HCT116 (cell line): ENCODE data around the gene BMPER. TPM values are rescaled to one million over a fixed set of nuclear protein-coding genes. Genes with fewer than 3 reads are reported as not detected.

Source experiments
- ATAC-seq: fragments of 200-7000 bp; cut with Tn5 transposase; 2 replicates; pipeline ENCODE4 v1.9.1; 2020; ENCODE audit warnings: mild to moderate bottlenecking, moderate library complexity
- BruUV-seq: library from RNA; stranded (reverse); fragments of 400-500 nt; replicated peaks from 2 replicates; lab custom pipeline; 2021; lab: Mats Ljungman, UMichigan
- CTCF ChIA-PET: fragments of 300-600 bp; sonication (Branson Sonifier 250); formaldehyde crosslinking; loops from one replicate; lab custom pipeline; 2021; ENCODE audit warnings: antibody characterized with exemption; lab: Charles Lee
- POLR2A ChIA-PET: fragments of 300-600, 350-600 bp; sonication (Branson Sonifier 250); formaldehyde crosslinking; loops from one replicate; lab custom pipeline; 2021; ENCODE audit warnings: antibody characterized with exemption; lab: Charles Lee
- RAD21 ChIA-PET, 2 experiments: fragments of 300-600 bp; sonication (Branson Sonifier 250); formaldehyde crosslinking; loops; one replicate each; lab custom pipeline; 2023; ENCODE audit warnings: low total read pairs in 2 of 2; ENCODE audit not compliant: uncharacterized antibody in 2 of 2, unreplicated experiment in 2 of 2, low non-redundant PET in 1 of 2; lab: Charles Lee
- DNase-seq: peaks from one replicate; pipeline ENCODE4 v3.0.0-alpha.2; 2010; ENCODE audit warnings: low read depth, low spot score
- H2AFZ ChIP-seq: fragments of 200-600 bp; shearing (Covaris generic), sonication (generic); 2 replicates; pipeline ENCODE4 v1.6.1; 2017; ENCODE audit warnings: low read depth, mixed run types, mixed read lengths, antibody characterized with exemption, low read length; ENCODE audit not compliant: poor library complexity, severe bottlenecking
- H3K27ac ChIP-seq: 2 replicates; pipeline ENCODE4 v1.5.1; 2012; ENCODE audit warnings: low read depth, low read length
- H3K27me3 ChIP-seq: fragments of 200-600 bp; sonication (generic); 2 replicates; pipeline ENCODE4 v1.6.1; 2016; ENCODE audit warnings: mixed run types, low read length, mixed read lengths; ENCODE audit not compliant: insufficient read depth
- H3K36me3 ChIP-seq, 2 experiments: fragments of 200-500 bp in 1 of 2; fragments of 200-600 bp in 1 of 2; sonication (Bioruptor generic) in 1 of 2; sonication (generic) in 1 of 2; 2 replicates each; pipeline versions ENCODE4 v1.5.1 to v1.6.1; 2014 to 2016; ENCODE audit warnings: low read length in 2 of 2, inconsistent platforms in 1 of 2, mixed read lengths in 1 of 2, mixed run types in 1 of 2; ENCODE audit not compliant: insufficient read depth in 2 of 2, control insufficient read depth in 1 of 2
- H3K4me1 ChIP-seq, 2 experiments: fragments of 200-600 bp in 1 of 2; sonication (generic) in 1 of 2; 2 replicates each; pipeline versions ENCODE4 v1.5.1 to v1.6.1; 2012 to 2017; ENCODE audit warnings: low read length in 2 of 2, inconsistent platforms in 1 of 2, mild to moderate bottlenecking in 1 of 2, mixed read lengths in 1 of 2, mixed run types in 1 of 2, moderate library complexity in 1 of 2; ENCODE audit not compliant: insufficient read depth in 2 of 2, control insufficient read depth in 1 of 2
- H3K4me2 ChIP-seq: fragments of 200-600 bp; sonication (generic); 2 replicates; pipeline ENCODE4 v1.6.1; 2017; ENCODE audit warnings: mixed run types, low read length, mixed read lengths
- H3K4me3 ChIP-seq, 2 experiments: fragments of 200-600 bp in 1 of 2; sonication (generic) in 1 of 2; replicated peaks in 1 of 2; 2 replicates each; pipeline ENCODE4 v1.5.1; 2011 to 2016; ENCODE audit warnings: low read length in 2 of 2, control low read depth in 1 of 2, low read depth in 1 of 2, mild to moderate bottlenecking in 1 of 2, mixed read lengths in 1 of 2, mixed run types in 1 of 2
- H3K79me2 ChIP-seq: fragments of 200-600 bp; sonication (generic); 2 replicates; pipeline ENCODE4 v1.6.1; 2017; ENCODE audit warnings: mild to moderate bottlenecking, mixed run types, low read length, moderate library complexity, mixed read lengths; ENCODE audit not compliant: insufficient read depth
- H3K9ac ChIP-seq: fragments of 200-600 bp; sonication (generic); 2 replicates; pipeline ENCODE4 v1.6.1; 2016; ENCODE audit warnings: low read length, mixed read lengths
- H3K9me2 ChIP-seq: fragments of 200-600 bp; sonication (generic), shearing (Covaris generic); 2 replicates; pipeline ENCODE4 v1.6.1; 2017; ENCODE audit warnings: mixed run types, mild to moderate bottlenecking, moderate library complexity; ENCODE audit not compliant: insufficient read depth
- H3K9me3 ChIP-seq, 2 experiments: fragments of 200-500 bp in 1 of 2; fragments of 200-600 bp in 1 of 2; sonication (Bioruptor generic) in 1 of 2; sonication (generic) in 1 of 2; 2 replicates each; pipeline ENCODE4 v1.6.1; 2014 to 2017; ENCODE audit warnings: low read length in 2 of 2, mixed read lengths in 2 of 2, inconsistent platforms in 1 of 2, low read depth in 1 of 2, mild to moderate bottlenecking in 1 of 2, mixed run types in 1 of 2, moderate library complexity in 1 of 2; ENCODE audit not compliant: control insufficient read depth in 1 of 2, insufficient read depth in 1 of 2
- H4K20me1 ChIP-seq: fragments of 200-600 bp; sonication (generic), shearing (Covaris generic); 2 replicates; pipeline ENCODE4 v1.6.1; 2017; ENCODE audit warnings: mixed run types, mild to moderate bottlenecking, moderate library complexity; ENCODE audit not compliant: insufficient read depth
- CBX3 ChIP-seq: IDR thresholded peaks from 2 replicates; pipeline ENCODE4 v1.6.1; 2012; ENCODE audit warnings: low read depth
- CTCF ChIP-seq, 3 experiments: fragments of 200-600 bp in 1 of 3; sonication (generic) in 1 of 3; IDR thresholded peaks in 2 of 3; conservative IDR thresholded peaks in 1 of 3; 2 replicates each; pipeline ENCODE4 v1.5.1; 2012 to 2017; ENCODE audit warnings: low read depth in 2 of 3, low read length in 2 of 3, antibody characterized with exemption in 1 of 3, borderline replicate concordance in 1 of 3, control low read depth in 1 of 3, mild to moderate bottlenecking in 1 of 3, mixed read lengths in 1 of 3, mixed run types in 1 of 3, moderate library complexity in 1 of 3; ENCODE audit not compliant: insufficient read depth in 1 of 3
- ELF1 ChIP-seq: IDR thresholded peaks from 2 replicates; pipeline ENCODE4 v1.6.1; 2012; ENCODE audit warnings: low read depth, borderline replicate concordance
- EZH2 ChIP-seq: fragments of 200-600 bp; sonication (generic); IDR thresholded peaks from 2 replicates; pipeline ENCODE4 v1.6.1; 2017; ENCODE audit warnings: antibody characterized with exemption, mixed run types
- EZH2phosphoT487 ChIP-seq: fragments of 200-600 bp; IDR thresholded peaks from 2 replicates; pipeline ENCODE4 v1.6.1; 2018; ENCODE audit warnings: antibody characterized with exemption, borderline replicate concordance
- FOSL1 ChIP-seq: IDR thresholded peaks from 2 replicates; pipeline ENCODE4 v1.6.1; 2012; ENCODE audit warnings: low read depth
- JUND ChIP-seq: IDR thresholded peaks from 2 replicates; pipeline ENCODE4 v1.6.1; 2012
- POLR2A ChIP-seq: IDR thresholded peaks from 2 replicates; pipeline ENCODE4 v1.7.0; 2011; ENCODE audit warnings: borderline replicate concordance; ENCODE audit not compliant: insufficient read depth, insufficient read length; ENCODE audit errors: extremely low read depth
- POLR2AphosphoS5 ChIP-seq: IDR thresholded peaks from 2 replicates; pipeline ENCODE4 v1.6.1; 2011; ENCODE audit warnings: mild to moderate bottlenecking, low read depth, low read length, moderate library complexity
- REST ChIP-seq: IDR thresholded peaks from 2 replicates; pipeline ENCODE4 v1.6.1; 2012; ENCODE audit warnings: low read depth
- SRF ChIP-seq: IDR thresholded peaks from 2 replicates; pipeline ENCODE4 v1.6.1; 2012; ENCODE audit warnings: low read depth
- TCF7L2 ChIP-seq: IDR thresholded peaks from 2 replicates; pipeline ENCODE4 v1.7.0; 2011; ENCODE audit warnings: borderline replicate concordance, inconsistent platforms; ENCODE audit not compliant: insufficient read depth, insufficient read length; ENCODE audit errors: extremely low read depth
- YY1 ChIP-seq: IDR thresholded peaks from 2 replicates; pipeline ENCODE4 v1.6.1; 2011; ENCODE audit warnings: low read length, low read depth, moderate library complexity, mild to moderate bottlenecking; ENCODE audit not compliant: insufficient replicate concordance; ENCODE audit errors: extremely low read depth
- ZNF274 ChIP-seq: fragments of 200-500 bp; sonication (Bioruptor generic); IDR thresholded peaks from 2 replicates; pipeline ENCODE4 v1.6.1; 2014; ENCODE audit warnings: mild to moderate bottlenecking, low read depth, low read length, inconsistent platforms
- intact Hi-C: fragments of 100-400 bp; cut with micrococcal nuclease; formaldehyde crosslinking; loops from 2 replicates; pipeline ENCODE4 v1.10.0; 2022
- total RNA-seq: library from RNA; stranded (reverse); gene quantifications from one replicate; pipeline ENCODE4 v1.2.1, GENCODE V29; 2021; ENCODE audit not compliant: unreplicated experiment
- TF ChIP-seq, protein P1 (sequence below): IDR thresholded peaks from 2 replicates; pipeline ENCODE4 v1.6.1; 2012

The BMPER gene
- total RNA-seq, 1 experiment from 2014 or later, result not detected

GRCh38 chr7:34062826-34063225, 157.5 kb downstream of the BMPER start:
- no peak overlapping the region for H3K4me2 ChIP-seq
- no peak overlapping the region for H3K27ac ChIP-seq
- intact Hi-C loops, result no loop called here

DNA sequence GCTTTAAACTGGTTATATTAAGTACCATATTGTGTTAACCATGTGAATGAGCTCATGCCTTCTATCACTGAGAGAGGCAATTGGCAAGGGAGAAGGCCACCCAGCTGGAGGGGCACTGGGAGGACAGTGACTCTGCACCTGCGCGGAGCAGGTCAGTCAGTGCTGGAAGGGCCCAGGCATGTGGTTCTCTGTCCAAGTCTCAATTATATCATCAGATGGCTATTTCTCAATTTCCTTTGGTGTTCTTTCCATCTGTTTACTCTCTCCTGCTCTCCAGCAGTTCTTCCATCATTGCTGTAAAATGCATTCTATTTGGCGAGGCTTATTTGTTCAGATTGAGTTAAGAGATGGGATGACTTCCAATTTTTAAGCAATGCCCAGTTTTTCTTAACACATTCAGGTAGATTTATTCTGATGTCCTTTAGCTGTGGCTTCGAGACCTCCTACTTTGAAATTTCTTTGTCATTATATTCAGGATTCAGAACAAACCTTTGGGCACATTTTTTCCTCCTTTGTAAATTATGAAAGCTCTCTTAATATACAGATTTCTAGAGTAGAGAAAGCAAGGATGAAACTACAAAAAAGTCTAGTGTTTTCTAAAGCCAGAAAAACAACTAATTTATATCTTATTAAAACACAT, 159.3 kb downstream of the BMPER start:
- CTCF ChIA-PET, result interaction anchor here (1.2 kb wide), 1 partner anchor 82 kb away, joined by 3 read pairs; no protein-coding TSS in a partner anchor
- BruUV-seq, result no TSS peak
- ATAC-seq, result no peak
- TF ChIP-seq FOSL1 (no peak), CTCF (IDR thresholded peaks at IDR 0.05 in 2 of 3, conservative IDR thresholded peaks at IDR 0.05 in 1 of 3; ENCODE audit: borderline replicate concordance in 1 of 3, insufficient read depth in 1 of 3, low read depth in 2 of 3, low read length in 2 of 3) (no peak), TCF7L2 (no peak), EZH2phosphoT487 (no peak), ZNF274 (no peak), POLR2AphosphoS5 (no peak), SRF (no peak), REST (no peak), JUND (no peak), POLR2A (no peak), CBX3 (no peak), YY1 (no peak)
- TF ChIP-seq, protein P1, sequence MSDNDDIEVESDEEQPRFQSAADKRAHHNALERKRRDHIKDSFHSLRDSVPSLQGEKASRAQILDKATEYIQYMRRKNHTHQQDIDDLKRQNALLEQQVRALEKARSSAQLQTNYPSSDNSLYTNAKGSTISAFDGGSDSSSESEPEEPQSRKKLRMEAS, result no peak

More at GRCh38 chr7:34062826-34063225, 157.5 kb downstream of the BMPER start:
- CTCF ChIA-PET, result no interaction called here
- TF ChIP-seq EZH2 (no peak), ELF1 (no peak)
- no peak overlapping the region for H3K4me3 ChIP-seq
- no peaks in the 10 kb centered on the region for H3K79me2 ChIP-seq
- H3K9me3 ChIP-seq, result no peaks in the 10 kb centered on the region
- no peaks in the 10 kb centered on the region for H3K9me2 ChIP-seq
- no peak for DNase-seq
- ATAC-seq, result no peak
- RAD21 ChIA-PET, result no interaction called here
- no peak overlapping the region for H3K9ac ChIP-seq
- H2AFZ ChIP-seq, result no peak overlapping the region
- H4K20me1 ChIP-seq, result no peaks in the 10 kb centered on the region
- POLR2A ChIA-PET, result no interaction called here
- no peaks in the 10 kb centered on the region for H3K36me3 ChIP-seq
- peaks cover 12% of the 10 kb centered on the region in 2 experiments; a peak in 3 of 4 replicates for H3K4me1 ChIP-seq
- no peaks in the 10 kb centered on the region for H3K27me3 ChIP-seq
- BruUV-seq, result no TSS peak

More for the DNA sequence above, 159.3 kb downstream of the BMPER start:
- no peak overlapping the region for H3K9ac ChIP-seq
- H3K36me3 ChIP-seq, result no peaks in the 10 kb centered on the region
- no peak overlapping the region for H3K27ac ChIP-seq
- no peaks in the 10 kb centered on the region for H3K79me2 ChIP-seq
- H3K9me2 ChIP-seq, result no peaks in the 10 kb centered on the region
- H4K20me1 ChIP-seq, result no peaks in the 10 kb centered on the region
- DNase-seq, result no peak
- no peaks in the 10 kb centered on the region for H3K27me3 ChIP-seq
- RAD21 ChIA-PET, result no interaction called here
- no peak overlapping the region for H2AFZ ChIP-seq
- H3K4me1 ChIP-seq, result peaks cover 12% of the 10 kb centered on the region in 2 experiments; a peak in 3 of 4 replicates
- POLR2A ChIA-PET, result no interaction called here
- H3K4me2 ChIP-seq, result no peak overlapping the region
- intact Hi-C loops, result no loop called here
- H3K9me3 ChIP-seq, result no peaks in the 10 kb centered on the region
- H3K4me3 ChIP-seq, result no peak overlapping the region
